Stimulated activated CD4-positive, alpha-beta T cell treated with anti-CD3 and anti-CD28 coated beads, Interleukin-12 subunit alpha, Interleukin-12 subunit beta, amount 100 ng/mL, for 24 hours (primary cell): ENCODE measurements around the gene SPAG5.

Experiments
- DNase-seq, 2 experiments: peaks; one replicate each; pipeline ENCODE4 v3.0.0-alpha.2; 2020; ENCODE audit warnings: low read depth in 2 of 2

SPAG5 gene

GRCh38 chr17:28572259-28573039 is 26.4 kb downstream of the SPAG5 start:
- no peak for DNase-seq

GRCh38 chr17:28571361-28572122 is 27.3 kb downstream of the SPAG5 start, which contains the start of gene PIGS:
TSS of gene PIGS (minus strand) at chr17:28571524. CDS start at chr17:28571496, 28 bp downstream.
- peak; percentile 89 to 94 for DNase-seq

GRCh38 chr17:28570716-28571360 is 28.0 kb downstream of the SPAG5 start:
- DNase-seq: peak in 1 of 2 experiments; percentile 38

- DNase-seq: no peak
These were observed 29.4 kb downstream of the SPAG5 start for GRCh38 chr17:28569446-28569845.

GRCh38 chr17:28567604-28568003 is 31.2 kb downstream of the SPAG5 start:
- DNase-seq: no peak

- DNase-seq: no peak
These were observed 35.4 kb downstream of the SPAG5 start for GRCh38 chr17:28563475-28563874.

- no peak for DNase-seq
These were observed 43.8 kb downstream of the SPAG5 start for GRCh38 chr17:28555022-28555421.

GRCh38 chr17:28554565-28554964 is 44.3 kb downstream of the SPAG5 start:
- DNase-seq: no peak

- DNase-seq: no peak
These were observed 45.8 kb downstream of the SPAG5 start for GRCh38 chr17:28553000-28553505.

- peak; percentile 51 to 71 for DNase-seq
These were observed 46.4 kb downstream of the SPAG5 start, which contains the start of gene UNC119 for GRCh38 chr17:28552176-28552999. TSS of gene UNC119 (minus strand) at chr17:28552624. CDS start at chr17:28552557, 67 bp downstream.

- no peak for DNase-seq
These were observed 47.2 kb downstream of the SPAG5 start for GRCh38 chr17:28551421-28552175.

- no peak for DNase-seq
These were observed 48.0 kb downstream of the SPAG5 start for GRCh38 chr17:28550858-28551257.

- DNase-seq: peak in 1 of 2 experiments; percentile 30
These were observed 49.3 kb downstream of the SPAG5 start for GRCh38 chr17:28549236-28550132.

GRCh38 chr17:28548417-28549130 is 50.3 kb downstream of the SPAG5 start:
- DNase-seq: no peak

GRCh38 chr17:28547623-28548416 is 51.0 kb downstream of the SPAG5 start:
- peak; percentile 32 to 73 for DNase-seq

GRCh38 chr17:28547096-28547622 is 51.7 kb downstream of the SPAG5 start:
- DNase-seq: no peak

GRCh38 chr17:28545787-28546415 is 52.9 kb downstream of the SPAG5 start:
- DNase-seq: no peak
